WTC11 (cell line): ENCODE measurements around the gene FHL1. TPM values are rescaled to one million over a fixed set of nuclear protein-coding genes. Genes with fewer than 3 reads are reported as not detected.

Experiments used
- ATAC-seq: fragments of 200-7000 bp; cut with Tn5 transposase; 2 replicates; pipeline ENCODE4 v1.10.0; 2021; ENCODE audit warnings: mild to moderate bottlenecking, moderate library complexity
- CTCF ChIA-PET: fragments of 300-600 bp; sonication (Branson Sonifier 250); formaldehyde crosslinking; loops from one replicate; lab custom pipeline; 2021; ENCODE audit warnings: antibody characterized with exemption; lab: Charles Lee
- POLR2A ChIA-PET: fragments of 350-600 bp; sonication (Branson Sonifier 250); formaldehyde crosslinking; loops from one replicate; lab custom pipeline; 2021; ENCODE audit warnings: antibody characterized with exemption; lab: Charles Lee
- DNase-seq: peaks from one replicate; pipeline ENCODE4 v3.0.0; 2021; ENCODE audit warnings: low spot score
- H3K27ac Mint-ChIP-seq: 2 replicates; pipeline ENCODE4 v1.8.0; 2021; ENCODE audit warnings: mixed read lengths
- H3K27me3 Mint-ChIP-seq: 2 replicates; pipeline ENCODE4 v1.8.0; 2021; ENCODE audit warnings: low read depth, mild to moderate bottlenecking, moderate library complexity, mixed read lengths
- H3K36me3 Mint-ChIP-seq: 2 replicates; pipeline ENCODE4 v1.8.0; 2021; ENCODE audit warnings: mixed read lengths
- H3K4me1 Mint-ChIP-seq: 2 replicates; pipeline ENCODE4 v1.8.0; 2022; ENCODE audit warnings: mixed read lengths
- H3K4me3 Mint-ChIP-seq: 2 replicates; pipeline ENCODE4 v1.8.0; 2021; ENCODE audit warnings: mild to moderate bottlenecking, moderate library complexity, mixed read lengths
- H3K9me3 Mint-ChIP-seq: 2 replicates; pipeline ENCODE4 v1.8.0; 2021; ENCODE audit warnings: mixed read lengths
- CREB1 ChIP-seq: sonication (generic); formaldehyde crosslinking; IDR thresholded peaks from 2 replicates; pipeline ENCODE4 v1.8.0; 2023; ENCODE audit warnings: mild to moderate bottlenecking, missing genetic modification reagents
- ELF4 ChIP-seq: sonication (generic); formaldehyde crosslinking; IDR thresholded peaks from 2 replicates; pipeline ENCODE4 v1.8.1; 2022; ENCODE audit warnings: low read depth, mild to moderate bottlenecking, moderate library complexity, missing genetic modification reagents
- ESRRA ChIP-seq: sonication (generic); formaldehyde crosslinking; IDR thresholded peaks from 2 replicates; pipeline ENCODE4 v1.8.1; 2022; ENCODE audit warnings: mild to moderate bottlenecking, missing genetic modification reagents, borderline replicate concordance
- FOXK1 ChIP-seq: sonication (generic); formaldehyde crosslinking; IDR thresholded peaks from 2 replicates; pipeline ENCODE4 v1.8.0; 2022; ENCODE audit warnings: mild to moderate bottlenecking, moderate library complexity, missing genetic modification reagents
- FOXP1 ChIP-seq: sonication (generic); formaldehyde crosslinking; IDR thresholded peaks from 2 replicates; pipeline ENCODE4 v1.8.0; 2022; ENCODE audit warnings: missing genetic modification reagents, mild to moderate bottlenecking, moderate library complexity, borderline replicate concordance
- GABPB1 ChIP-seq: sonication (generic); formaldehyde crosslinking; IDR thresholded peaks from 2 replicates; pipeline ENCODE4 v1.8.1; 2023; ENCODE audit warnings: mild to moderate bottlenecking, missing genetic modification reagents
- GTF2I ChIP-seq: fragments of 250-450 bp; sonication (Bioruptor Pico); conservative IDR thresholded peaks from 2 replicates; pipeline ENCODE4 v1.4.0; 2021; ENCODE audit warnings: mild to moderate bottlenecking
- IRF1 ChIP-seq: sonication (generic); formaldehyde crosslinking; IDR thresholded peaks from 2 replicates; pipeline ENCODE4 v1.8.0; 2023; ENCODE audit warnings: missing genetic modification reagents
- KAT7 ChIP-seq: sonication (generic); formaldehyde crosslinking; IDR thresholded peaks from 2 replicates; pipeline ENCODE4 v1.8.1; 2023; ENCODE audit warnings: missing genetic modification reagents, mild to moderate bottlenecking, borderline replicate concordance
- NFE2L1 ChIP-seq: sonication (generic); formaldehyde crosslinking; IDR thresholded peaks from 2 replicates; pipeline ENCODE4 v1.8.1; 2023; ENCODE audit warnings: missing genetic modification reagents
- NFYB ChIP-seq: sonication (generic); formaldehyde crosslinking; conservative IDR thresholded peaks from 2 replicates; pipeline ENCODE4 v1.8.0; 2022; ENCODE audit warnings: low read depth, missing genetic modification reagents
- NR2C2 ChIP-seq: sonication (generic); formaldehyde crosslinking; IDR thresholded peaks from 2 replicates; pipeline ENCODE4 v1.8.0; 2022; ENCODE audit warnings: mild to moderate bottlenecking, missing genetic modification reagents
- NR3C1 ChIP-seq: sonication (generic); formaldehyde crosslinking; conservative IDR thresholded peaks from 2 replicates; pipeline ENCODE4 v1.8.1; 2023; ENCODE audit warnings: low read depth, mild to moderate bottlenecking, missing genetic modification reagents
- PRDM15 ChIP-seq: sonication (generic); formaldehyde crosslinking; IDR thresholded peaks from 2 replicates; pipeline ENCODE4 v1.8.0; 2022; ENCODE audit warnings: missing genetic modification reagents
- PRRX2 ChIP-seq: fragments of 250-450 bp; sonication (Bioruptor Pico); IDR thresholded peaks from 2 replicates; pipeline ENCODE4 v1.8.0; 2021; ENCODE audit warnings: mild to moderate bottlenecking
- SMAD3 ChIP-seq: sonication (generic); formaldehyde crosslinking; IDR thresholded peaks from 2 replicates; pipeline ENCODE4 v1.8.0; 2022; ENCODE audit warnings: missing genetic modification reagents, mild to moderate bottlenecking, borderline replicate concordance
- SMAD4 ChIP-seq: sonication (generic); formaldehyde crosslinking; IDR thresholded peaks from 2 replicates; pipeline ENCODE4 v1.8.0; 2022; ENCODE audit warnings: mild to moderate bottlenecking, missing genetic modification reagents
- TEAD1 ChIP-seq: sonication (generic); formaldehyde crosslinking; IDR thresholded peaks from 2 replicates; pipeline ENCODE4 v1.8.0; 2022; ENCODE audit warnings: mild to moderate bottlenecking, missing genetic modification reagents
- TP53 ChIP-seq: sonication (generic); formaldehyde crosslinking; IDR thresholded peaks from 2 replicates; pipeline ENCODE4 v1.8.1; 2023; ENCODE audit warnings: mild to moderate bottlenecking, missing genetic modification reagents
- USF1 ChIP-seq: sonication (generic); formaldehyde crosslinking; IDR thresholded peaks from 2 replicates; pipeline ENCODE4 v1.8.0; 2022; ENCODE audit warnings: mild to moderate bottlenecking, missing genetic modification reagents
- ZNF219 ChIP-seq: sonication (generic); formaldehyde crosslinking; IDR thresholded peaks from 2 replicates; pipeline ENCODE4 v1.8.0; 2023; ENCODE audit warnings: missing genetic modification reagents, mild to moderate bottlenecking, borderline replicate concordance
- ZNF232 ChIP-seq: sonication (generic); formaldehyde crosslinking; IDR thresholded peaks from 2 replicates; pipeline ENCODE4 v1.8.0; 2022; ENCODE audit warnings: mild to moderate bottlenecking, missing genetic modification reagents
- ZNF263 ChIP-seq: sonication (generic); formaldehyde crosslinking; IDR thresholded peaks from 2 replicates; pipeline ENCODE4 v1.8.1; 2022; ENCODE audit warnings: low read depth, mild to moderate bottlenecking, moderate library complexity, missing genetic modification reagents
- ZNF423 ChIP-seq: fragments of 250-450 bp; sonication (Bioruptor Pico); IDR thresholded peaks from 2 replicates; pipeline ENCODE4 v2.1.2; 2022; ENCODE audit warnings: mild to moderate bottlenecking, moderate library complexity
- ZNF532 ChIP-seq: fragments of 250-450 bp; sonication (Bioruptor Pico); IDR thresholded peaks from 2 replicates; pipeline ENCODE4 v1.9.0; 2021; ENCODE audit warnings: mild to moderate bottlenecking, borderline replicate concordance
- ZSCAN18 ChIP-seq: fragments of 250-450 bp; sonication (Bioruptor Pico); IDR thresholded peaks from 2 replicates; pipeline ENCODE4 v2.1.2; 2022; ENCODE audit warnings: mild to moderate bottlenecking, moderate library complexity
- total RNA-seq: library from RNA; stranded (reverse); gene quantifications from 3 replicates; pipeline ENCODE4 v1.2.3, GENCODE V29; 2021

The FHL1 gene
- total RNA-seq, 1 experiment from 2014 or later, result 43.5 TPM

- Mint-ChIP-seq H3K27ac (no peak overlapping the region), H3K27me3 (peaks cover 4% of the 10 kb centered on the region), H3K36me3 (no peaks in the 10 kb centered on the region), H3K4me3 (no peak overlapping the region), H3K4me1 (0 out of 2 replicates have a peak, but pooled peaks cover 4% of the 10 kb centered on the region)
- CTCF ChIA-PET, result no interaction called here
- no peak for DNase-seq
- TF ChIP-seq ZNF232 (CRISPR knock-in tag) (no peak), ESRRA (CRISPR knock-in tag) (no peak), ZSCAN18 (CRISPR knock-in tag) (no peak), NR2C2 (no peak), ZNF532 (no peak), NFE2L1 (CRISPR knock-in tag) (no peak), NR3C1 (no peak), IRF1 (CRISPR knock-in tag) (no peak), KAT7 (no peak), CREB1 (no peak), ELF4 (CRISPR knock-in tag) (no peak), TP53 (CRISPR knock-in tag) (no peak), GTF2I (CRISPR knock-in tag) (no peak), TEAD1 (CRISPR knock-in tag) (no peak), SMAD3 (CRISPR knock-in tag) (no peak), PRRX2 (no peak), FOXK1 (no peak), ZNF423 (CRISPR knock-in tag) (no peak), NFYB (no peak), USF1 (CRISPR knock-in tag) (no peak)
- TF ChIP-seq, all 79 proteins: peak for 0
- H3K9me3 Mint-ChIP-seq, result peaks cover 6% of the 10 kb centered on the region
- ATAC-seq, result no peak
- POLR2A ChIA-PET, result interaction anchor here (0.8 kb wide), 1 partner anchor 20 kb away, joined by 3 read pairs; no protein-coding TSS in a partner anchor
Measured at GRCh38 chrX:136104936-136105335, 42.4 kb upstream of the FHL1 start.

GRCh38 chrX:136106920-136107528, 40.3 kb upstream of the FHL1 start:
- no peak for DNase-seq
- H3K4me1 Mint-ChIP-seq, result 0 out of 2 replicates have a peak, but pooled peaks cover 4% of the 10 kb centered on the region
- H3K36me3 Mint-ChIP-seq, result no peaks in the 10 kb centered on the region
- no peak overlapping the region for H3K27ac Mint-ChIP-seq
- H3K4me3 Mint-ChIP-seq, result no peak overlapping the region
- ChIA-PET CTCF (no interaction called here), POLR2A (no interaction called here)
- H3K27me3 Mint-ChIP-seq, result peaks cover 4% of the 10 kb centered on the region
- no peak for ATAC-seq
- H3K9me3 Mint-ChIP-seq, result peaks cover 15% of the 10 kb centered on the region
- TF ChIP-seq PRDM15, result no peak
- no peak for TF ChIP-seq ZNF423 (CRISPR knock-in tag)
- TF ChIP-seq ZNF219 (CRISPR knock-in tag), result no peak
- TF ChIP-seq ZNF263 (CRISPR knock-in tag), result no peak
- no peak for TF ChIP-seq FOXP1 (CRISPR knock-in tag)
- no peak for TF ChIP-seq SMAD3 (CRISPR knock-in tag)
- no peak for TF ChIP-seq GABPB1 (CRISPR knock-in tag)
- TF ChIP-seq SMAD4 (CRISPR knock-in tag), result no peak
- no peak for TF ChIP-seq PRRX2
- no peak for TF ChIP-seq FOXK1
